ENCODE data around the gene LTC4S.

DNA sequence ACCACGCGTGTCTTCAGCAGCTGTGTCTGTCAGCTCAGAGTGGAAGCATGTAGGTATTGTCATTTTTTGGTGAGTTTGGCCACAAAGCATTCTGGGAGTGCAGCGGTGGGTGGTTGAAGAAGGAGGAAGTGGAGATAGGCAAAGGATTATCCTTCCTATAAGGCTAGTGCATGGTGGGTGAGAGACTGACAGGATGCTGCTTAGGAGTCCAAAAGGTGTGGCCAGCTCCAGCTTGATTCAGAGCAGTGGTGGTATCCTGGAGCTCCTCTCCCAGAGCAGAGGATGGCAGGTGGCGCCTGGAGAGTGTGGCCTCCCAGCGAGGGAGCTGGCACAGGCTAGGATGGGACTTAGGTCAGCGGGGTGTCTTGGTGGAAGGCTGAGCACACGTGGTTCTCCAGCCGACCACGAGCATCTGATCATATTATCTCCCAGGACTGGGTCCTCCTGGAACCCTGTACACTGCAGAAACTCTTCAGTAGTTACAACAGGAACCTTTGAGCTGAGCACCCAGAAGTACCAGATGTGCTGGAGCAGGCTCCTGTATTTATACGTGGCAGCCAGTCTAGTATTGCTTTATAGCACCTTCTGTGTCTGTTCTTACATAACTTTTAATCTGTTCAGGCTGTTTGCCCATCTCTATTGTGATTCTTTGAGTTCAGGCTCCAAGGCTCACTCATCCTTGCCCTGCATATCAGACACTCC is 31.6 kb upstream of the LTC4S start:
- TF ChIP-seq, protein P1, sequence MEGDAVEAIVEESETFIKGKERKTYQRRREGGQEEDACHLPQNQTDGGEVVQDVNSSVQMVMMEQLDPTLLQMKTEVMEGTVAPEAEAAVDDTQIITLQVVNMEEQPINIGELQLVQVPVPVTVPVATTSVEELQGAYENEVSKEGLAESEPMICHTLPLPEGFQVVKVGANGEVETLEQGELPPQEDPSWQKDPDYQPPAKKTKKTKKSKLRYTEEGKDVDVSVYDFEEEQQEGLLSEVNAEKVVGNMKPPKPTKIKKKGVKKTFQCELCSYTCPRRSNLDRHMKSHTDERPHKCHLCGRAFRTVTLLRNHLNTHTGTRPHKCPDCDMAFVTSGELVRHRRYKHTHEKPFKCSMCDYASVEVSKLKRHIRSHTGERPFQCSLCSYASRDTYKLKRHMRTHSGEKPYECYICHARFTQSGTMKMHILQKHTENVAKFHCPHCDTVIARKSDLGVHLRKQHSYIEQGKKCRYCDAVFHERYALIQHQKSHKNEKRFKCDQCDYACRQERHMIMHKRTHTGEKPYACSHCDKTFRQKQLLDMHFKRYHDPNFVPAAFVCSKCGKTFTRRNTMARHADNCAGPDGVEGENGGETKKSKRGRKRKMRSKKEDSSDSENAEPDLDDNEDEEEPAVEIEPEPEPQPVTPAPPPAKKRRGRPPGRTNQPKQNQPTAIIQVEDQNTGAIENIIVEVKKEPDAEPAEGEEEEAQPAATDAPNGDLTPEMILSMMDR (IDR thresholded peaks at IDR 0.05 in 4 of 5, conservative IDR thresholded peaks at IDR 0.05 in 1 of 5) = no peak
- TF ChIP-seq POLR2A (IDR thresholded peaks at IDR 0.05) = no peak
